ENCODE measurements around the gene FAM167B.

- TF ChIP-seq CTCF (IDR thresholded peaks at IDR 0.05), result no peak
- no peak for TF ChIP-seq POLR2A (IDR thresholded peaks at IDR 0.05; ENCODE audit: low read depth)
Measured at GRCh38 chr1:32198237-32199042, 48.6 kb upstream of the FAM167B start.
